Kidney capillary endothelial cell (primary cell): ENCODE data around the gene ESR1.
A peak's percentile ranks its signal among the peaks of the same experiment; 100 is the strongest.
"Not testable (repeated sequence)": the region's sequence is repeated elsewhere in the genome, so short reads cannot be mapped to it uniquely, and the experiment has no call there.

Experiments
- DNase-seq: peaks from one replicate; pipeline ENCODE4 v3.0.0-alpha.2; 2018; ENCODE audit warnings: low spot score

ESR1 gene

DNA sequence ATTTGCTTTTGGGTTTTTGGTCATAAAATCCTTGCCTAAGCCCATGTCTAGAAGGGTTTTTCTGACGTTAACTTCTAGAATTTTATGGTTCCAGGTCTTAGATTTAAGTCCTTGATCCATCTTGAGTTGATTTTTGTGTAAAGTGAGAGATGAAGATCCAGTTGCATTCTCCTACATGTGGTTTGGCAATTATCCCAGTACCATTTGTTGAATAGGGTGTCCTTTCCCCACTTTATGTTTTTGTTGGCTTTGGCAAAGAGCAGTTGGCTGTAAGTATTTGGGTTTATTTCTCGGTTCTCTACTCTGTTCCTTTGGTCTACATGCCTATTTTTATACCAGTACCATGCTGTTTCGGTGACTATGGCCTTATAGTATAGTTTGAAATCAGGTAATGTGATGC is 86.9 kb downstream of the ESR1 start:
- DNase-seq, result not testable (repeated sequence)

DNA sequence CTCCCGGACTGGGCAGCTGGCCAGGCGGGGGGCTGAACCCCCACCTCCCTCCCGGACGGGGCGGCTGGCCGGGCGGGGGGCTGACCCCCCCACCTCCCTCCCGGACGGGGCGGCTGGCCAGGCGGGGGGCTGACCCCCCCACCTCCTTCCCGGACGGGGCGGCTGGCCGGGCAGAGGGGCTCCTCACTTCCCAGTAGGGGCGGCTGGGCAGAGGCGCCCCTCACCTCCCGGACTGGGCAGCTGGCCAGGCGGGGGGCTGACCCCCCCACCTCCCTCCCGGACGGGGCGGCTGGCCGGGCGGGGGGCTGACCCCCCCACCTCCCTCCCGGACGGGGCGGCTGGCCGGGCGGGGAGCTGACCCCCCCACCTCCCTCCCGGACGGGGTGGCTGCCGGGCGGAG is 91.7 kb downstream of the ESR1 start:
- DNase-seq, result not testable (repeated sequence)

GRCh38 chr6:151899796-151900195 is 92.3 kb downstream of the ESR1 start:
- not testable (repeated sequence) for DNase-seq

DNA sequence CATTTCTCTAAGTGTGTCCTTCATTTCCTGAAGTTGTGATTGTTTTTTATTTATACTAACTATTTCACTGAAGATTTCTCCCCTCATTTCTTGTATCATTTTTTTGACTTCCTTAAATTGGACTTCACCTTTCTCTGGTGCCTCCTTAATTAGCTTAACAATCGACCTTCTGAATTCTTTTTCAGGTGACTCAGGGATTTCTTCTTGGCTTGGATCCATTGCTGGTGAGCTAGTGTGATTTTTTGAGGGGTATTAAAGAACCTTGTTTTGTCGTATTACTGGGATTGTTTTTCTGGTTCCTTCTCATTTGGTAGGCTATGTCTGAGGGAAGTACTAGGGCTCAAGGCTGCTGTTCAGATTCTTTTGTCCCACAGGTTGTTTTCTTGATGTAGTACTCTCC is 92.8 kb downstream of the ESR1 start:
- no peak for DNase-seq

- no peak for DNase-seq
Measured at GRCh38 chr6:151901009-151901411, 93.5 kb downstream of the ESR1 start.

DNA sequence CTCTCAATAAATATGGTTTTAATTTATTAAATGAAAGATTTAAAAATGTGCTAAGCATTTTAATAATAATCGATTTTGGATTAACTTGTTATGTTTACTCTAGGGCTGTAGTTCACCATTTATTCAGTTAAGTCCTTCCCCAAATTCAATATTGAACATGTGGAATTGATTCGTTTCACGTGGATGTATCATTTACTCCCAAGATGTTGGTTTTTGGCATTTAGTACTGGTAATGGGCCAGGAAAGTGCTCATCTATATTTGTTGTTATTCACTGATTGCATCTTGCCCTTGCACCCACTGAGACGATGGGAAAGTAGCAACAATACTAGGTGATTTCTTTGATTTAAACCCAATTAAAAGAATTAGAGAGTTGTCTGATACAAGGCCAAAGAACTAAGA is 97.1 kb downstream of the ESR1 start:
- DNase-seq, result no peak

DNA sequence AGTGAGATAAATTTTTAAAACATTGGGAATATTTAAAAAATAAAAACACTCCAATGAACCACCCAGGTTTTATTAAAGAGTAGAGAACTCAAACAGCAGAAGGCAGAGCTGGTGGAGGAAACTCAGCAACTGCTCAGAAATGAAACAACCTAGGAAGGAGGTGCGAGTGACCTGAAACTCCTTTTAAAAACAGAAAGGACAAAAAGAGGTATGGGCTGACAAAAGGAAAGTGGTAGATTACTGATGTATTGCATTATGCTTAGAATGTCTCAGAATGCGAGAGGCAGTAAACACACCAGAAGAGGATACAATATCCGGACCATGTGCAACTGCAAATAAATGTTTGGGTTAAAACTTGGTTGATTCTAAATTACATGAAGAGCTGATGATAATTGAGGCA is 97.6 kb downstream of the ESR1 start:
- DNase-seq, result no peak

- DNase-seq, result no peak
Measured at GRCh38 chr6:151905854-151906253, 98.4 kb downstream of the ESR1 start.

- no peak for DNase-seq
Measured at GRCh38 chr6:151911401-151911800, 103.9 kb downstream of the ESR1 start.

DNA sequence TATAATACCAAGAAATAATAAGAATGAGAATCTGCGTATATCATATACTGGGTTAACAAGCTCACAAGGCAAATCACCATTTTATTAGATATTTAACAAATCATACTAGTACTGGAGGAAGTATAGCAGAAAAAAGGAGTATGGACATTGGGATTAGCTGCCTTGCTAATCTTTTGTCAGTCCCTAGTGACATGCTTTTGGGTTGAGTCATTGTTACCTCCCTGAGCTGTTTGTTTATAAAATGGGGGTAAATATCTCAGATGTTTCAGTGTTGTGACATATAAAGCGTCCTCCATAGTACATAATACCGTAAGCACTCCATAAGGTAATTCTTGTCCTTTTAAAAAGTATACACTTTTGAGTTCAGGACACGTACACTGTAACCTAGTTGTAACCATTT is 107.0 kb downstream of the ESR1 start:
- no peak for DNase-seq

GRCh38 chr6:151916075-151916474 is 108.6 kb downstream of the ESR1 start:
- DNase-seq, result no peak

DNA sequence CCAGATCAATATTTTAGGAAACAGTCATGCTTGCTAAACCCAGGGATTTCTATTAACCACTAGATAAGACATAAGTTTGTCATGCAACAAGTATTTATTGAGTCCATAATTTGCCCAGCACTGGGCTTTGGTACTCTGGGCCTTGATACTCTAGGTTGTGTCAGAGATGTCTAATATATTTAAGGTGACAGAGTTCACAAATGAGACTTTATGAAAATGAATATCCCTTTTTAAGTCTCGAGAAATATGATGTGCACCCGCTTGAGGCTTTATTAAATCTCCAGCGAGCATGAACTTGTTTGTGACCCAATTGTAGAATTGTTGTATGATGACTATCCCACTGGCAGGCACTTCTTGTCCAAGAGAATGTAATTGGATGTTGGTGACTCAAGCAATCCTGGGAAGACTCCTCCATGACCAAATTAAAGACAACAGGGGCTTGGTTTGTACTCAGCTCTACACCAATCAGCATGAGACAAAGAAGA is 109.2 kb downstream of the ESR1 start:
- DNase-seq, result no peak

DNA sequence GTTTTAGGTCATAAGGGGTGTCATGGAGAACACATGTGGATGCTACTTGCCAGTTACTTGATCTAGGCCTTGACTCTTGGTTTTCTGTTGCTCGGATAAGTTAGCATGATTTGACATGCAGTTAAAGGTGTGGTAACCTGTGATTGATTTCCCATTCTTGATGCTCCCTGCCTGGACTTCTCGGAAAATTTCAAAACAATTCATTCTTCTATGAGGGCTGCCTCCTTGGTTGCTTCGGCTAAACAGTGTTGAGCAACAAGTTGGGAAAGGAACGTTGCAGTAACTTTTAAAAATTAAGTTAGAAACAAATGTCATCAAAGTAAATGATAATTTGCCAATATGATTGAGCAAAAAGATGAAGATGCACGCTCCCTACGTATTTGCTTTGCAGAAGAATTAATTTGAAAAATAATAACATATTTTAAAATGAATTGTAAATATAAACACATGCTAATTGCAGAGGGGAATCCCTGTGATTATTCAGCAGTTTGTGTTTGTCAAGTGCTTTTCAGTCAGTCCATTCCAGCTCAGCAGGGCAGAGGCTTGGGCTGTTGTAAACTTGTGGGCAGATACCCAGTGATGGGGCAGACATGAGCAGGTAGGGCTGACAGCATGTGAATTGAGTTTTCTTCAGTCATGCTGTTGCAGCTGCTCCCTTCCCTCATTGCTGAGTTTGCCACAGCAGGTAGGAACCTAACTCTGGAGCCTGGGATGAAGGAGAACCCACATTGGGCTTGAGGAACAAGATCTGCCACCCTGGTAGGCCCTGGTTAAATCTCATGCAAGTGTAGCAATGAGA is 110.2 kb downstream of the ESR1 start:
- DNase-seq, result no peak

GRCh38 chr6:151940307-151940706 is 132.8 kb downstream of the ESR1 start:
- no peak for DNase-seq

- DNase-seq, result no peak
Measured at GRCh38 chr6:151948002-151948743, 140.7 kb downstream of the ESR1 start.

GRCh38 chr6:151958332-151958731 is 150.8 kb downstream of the ESR1 start:
- DNase-seq, result no peak

GRCh38 chr6:151959086-151959485 is 151.6 kb downstream of the ESR1 start:
- DNase-seq, result no peak

DNA sequence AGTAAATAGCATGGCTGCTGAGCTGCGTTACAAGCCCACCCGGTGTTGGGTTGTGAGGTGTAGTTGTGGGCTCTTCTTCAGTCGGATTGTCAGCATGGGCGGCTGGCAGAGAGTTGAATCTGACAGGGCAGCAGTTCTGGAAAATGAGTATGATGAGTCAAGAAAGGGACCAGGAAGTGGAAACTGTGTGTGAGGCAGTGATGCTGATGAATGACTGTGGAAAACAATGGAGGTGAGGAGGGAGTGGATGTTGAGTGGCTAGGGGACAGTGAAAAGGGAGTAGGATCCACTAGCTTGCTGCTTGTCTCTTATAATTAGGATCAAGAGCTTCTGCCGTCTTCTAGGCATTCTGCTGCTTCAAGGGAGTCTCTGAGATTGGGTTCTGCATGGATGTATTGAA is 154.3 kb downstream of the ESR1 start:
- DNase-seq, result peak; percentile 4

GRCh38 chr6:151962246-151962846 is 154.9 kb downstream of the ESR1 start:
- DNase-seq, result no peak

GRCh38 chr6:151963001-151963400 is 155.5 kb downstream of the ESR1 start:
- DNase-seq, result no peak

- not testable (repeated sequence) for DNase-seq
Measured at GRCh38 chr6:151964412-151964811, 156.9 kb downstream of the ESR1 start.

- no peak for DNase-seq
Measured at GRCh38 chr6:151974061-151974617, 166.7 kb downstream of the ESR1 start.

DNA sequence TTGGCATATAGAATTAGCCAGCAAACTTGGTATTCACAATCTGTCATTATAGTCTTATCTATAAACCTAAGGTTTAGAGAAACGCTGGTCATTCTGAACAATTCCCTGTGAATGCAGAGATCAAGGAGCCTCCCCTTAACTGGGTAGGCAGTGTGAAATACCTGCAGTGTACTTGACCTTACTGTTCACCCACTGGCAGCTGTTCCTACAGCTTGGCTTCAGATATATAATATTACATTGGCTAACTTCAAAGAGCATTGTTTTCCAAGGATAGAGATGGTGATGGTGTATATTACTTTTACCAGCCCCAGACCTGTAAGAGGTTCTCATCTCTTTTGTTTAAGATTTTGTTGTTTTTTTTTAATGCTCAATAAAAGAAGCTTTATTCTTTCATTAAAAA is 168.3 kb downstream of the ESR1 start:
- DNase-seq, result no peak
